ENCODE results near the gene TM4SF5. TPM values are rescaled to one million over a fixed set of nuclear protein-coding genes. Genes with fewer than 3 reads are reported as not detected.

TM4SF5 gene
- total RNA-seq, 1 donor: not detected

DNA sequence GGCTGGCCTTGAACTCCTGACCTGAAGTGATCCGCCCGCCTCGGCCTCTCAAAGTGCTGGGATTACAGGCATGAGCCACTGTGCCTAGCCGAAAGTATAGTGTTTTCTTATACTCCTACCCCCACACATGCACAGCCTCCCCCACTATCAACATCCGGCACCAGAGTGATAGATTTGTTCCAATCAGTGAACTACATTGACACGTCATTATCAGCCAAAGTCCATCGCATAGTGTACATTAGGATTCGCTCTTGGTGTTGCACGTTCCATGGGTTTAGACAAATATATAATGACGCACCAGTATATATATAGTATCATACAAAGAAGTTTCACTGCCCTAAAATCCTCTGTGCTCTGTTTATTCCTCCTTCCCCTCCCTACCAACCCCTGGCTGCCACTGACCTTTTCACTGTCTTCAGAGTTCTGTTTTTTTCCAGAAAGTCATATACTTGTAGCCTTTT lies 11.9 kb upstream of the TM4SF5 start:
- TF ChIP-seq, protein P1, sequence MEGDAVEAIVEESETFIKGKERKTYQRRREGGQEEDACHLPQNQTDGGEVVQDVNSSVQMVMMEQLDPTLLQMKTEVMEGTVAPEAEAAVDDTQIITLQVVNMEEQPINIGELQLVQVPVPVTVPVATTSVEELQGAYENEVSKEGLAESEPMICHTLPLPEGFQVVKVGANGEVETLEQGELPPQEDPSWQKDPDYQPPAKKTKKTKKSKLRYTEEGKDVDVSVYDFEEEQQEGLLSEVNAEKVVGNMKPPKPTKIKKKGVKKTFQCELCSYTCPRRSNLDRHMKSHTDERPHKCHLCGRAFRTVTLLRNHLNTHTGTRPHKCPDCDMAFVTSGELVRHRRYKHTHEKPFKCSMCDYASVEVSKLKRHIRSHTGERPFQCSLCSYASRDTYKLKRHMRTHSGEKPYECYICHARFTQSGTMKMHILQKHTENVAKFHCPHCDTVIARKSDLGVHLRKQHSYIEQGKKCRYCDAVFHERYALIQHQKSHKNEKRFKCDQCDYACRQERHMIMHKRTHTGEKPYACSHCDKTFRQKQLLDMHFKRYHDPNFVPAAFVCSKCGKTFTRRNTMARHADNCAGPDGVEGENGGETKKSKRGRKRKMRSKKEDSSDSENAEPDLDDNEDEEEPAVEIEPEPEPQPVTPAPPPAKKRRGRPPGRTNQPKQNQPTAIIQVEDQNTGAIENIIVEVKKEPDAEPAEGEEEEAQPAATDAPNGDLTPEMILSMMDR (IDR thresholded peaks at IDR 0.05; ENCODE audit: insufficient read depth, low read length): no peak
- H3K4me3 ChIP-seq (ENCODE audit: low read depth, low read length): no peak overlapping the region
- no peak for DNase-seq (ENCODE audit: low read depth)

GRCh38 chr17:4764595-4764994 lies 7.1 kb upstream of the TM4SF5 start:
- H3K4me3 ChIP-seq (ENCODE audit: low read depth, low read length): no peak overlapping the region
- DNase-seq (ENCODE audit: low read depth): no peak
- TF ChIP-seq, protein P1 (IDR thresholded peaks at IDR 0.05; ENCODE audit: insufficient read depth, low read length): no peak

- DNase-seq (ENCODE audit: low read depth): no peak
- no peak overlapping the region for H3K4me3 ChIP-seq (ENCODE audit: low read depth, low read length)
- TF ChIP-seq, protein P1 (IDR thresholded peaks at IDR 0.05; ENCODE audit: insufficient read depth, low read length): no peak
Measured at GRCh38 chr17:4766201-4766600, 5.5 kb upstream of the TM4SF5 start.

DNA sequence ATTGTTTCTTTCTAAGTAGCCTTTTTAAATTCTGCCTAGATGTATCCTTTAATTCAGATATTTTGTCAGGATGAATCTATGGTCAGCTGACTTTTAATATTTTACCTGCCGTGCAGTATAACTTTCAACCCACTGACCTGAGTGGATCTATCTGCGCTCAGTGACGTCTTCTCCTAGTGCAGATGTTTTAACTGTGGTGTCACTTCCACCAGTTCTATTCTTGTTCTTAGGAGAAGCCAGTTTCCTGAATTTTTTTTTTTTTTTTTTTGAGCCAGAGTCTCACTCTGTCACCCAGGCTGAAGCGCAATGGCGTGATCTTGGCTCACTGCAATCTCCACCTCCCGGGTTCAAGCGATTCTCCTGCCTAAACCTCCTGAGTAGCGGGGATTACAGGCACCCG lies 5.0 kb upstream of the TM4SF5 start:
- TF ChIP-seq, protein P1 (IDR thresholded peaks at IDR 0.05; ENCODE audit: insufficient read depth, low read length): no peak
- no peak overlapping the region for H3K4me3 ChIP-seq (ENCODE audit: low read depth, low read length)
- DNase-seq (ENCODE audit: low read depth): no peak

GRCh38 chr17:4768298-4768697 lies 3.4 kb upstream of the TM4SF5 start:
- TF ChIP-seq, protein P1 (IDR thresholded peaks at IDR 0.05; ENCODE audit: insufficient read depth, low read length): no peak
- no peak for DNase-seq (ENCODE audit: low read depth)
- no peak overlapping the region for H3K4me3 ChIP-seq (ENCODE audit: low read depth, low read length)

DNA sequence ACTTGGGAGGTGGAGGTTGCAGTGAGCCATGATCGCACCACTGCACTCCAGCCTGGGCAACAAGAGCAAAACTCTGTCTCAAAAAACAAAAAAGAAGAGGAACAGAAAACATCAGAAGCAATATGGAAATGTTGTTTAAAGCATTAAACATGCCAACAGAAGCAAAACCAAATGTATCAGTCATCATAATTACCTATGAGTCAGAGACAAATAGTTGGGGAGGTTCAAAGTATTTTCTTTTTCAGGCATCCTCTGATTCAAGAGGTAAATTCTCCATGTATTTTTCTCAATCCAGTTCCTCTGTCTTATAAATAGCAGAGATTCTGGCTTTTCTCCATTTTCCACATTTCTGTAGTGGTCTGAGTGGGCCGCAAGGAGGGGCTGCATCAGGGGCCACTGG lies 2.1 kb upstream of the TM4SF5 start:
- no peak for DNase-seq (ENCODE audit: low read depth)
- no peak overlapping the region for H3K4me3 ChIP-seq (ENCODE audit: low read depth, low read length)
- TF ChIP-seq, protein P1 (IDR thresholded peaks at IDR 0.05; ENCODE audit: insufficient read depth, low read length): no peak

DNA sequence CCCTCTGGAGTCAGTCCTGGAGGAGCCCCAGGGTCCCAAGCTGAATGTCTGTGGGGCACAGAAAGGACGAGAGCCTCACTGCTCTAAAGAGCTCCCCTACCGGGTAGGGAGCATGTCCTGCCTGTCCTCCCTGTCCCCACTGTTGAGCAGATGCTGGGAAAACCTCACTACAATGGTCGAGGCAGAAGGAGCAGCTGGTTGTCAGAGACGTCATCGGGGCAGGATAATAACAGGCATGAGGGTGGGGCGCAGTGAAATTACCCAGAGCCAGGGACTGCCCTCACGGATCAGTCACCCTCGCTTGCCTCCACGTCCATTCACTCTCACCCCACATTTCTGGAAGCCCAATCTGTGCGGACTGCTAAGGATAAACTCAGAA lies 538 bp downstream of the TM4SF5 start:
- TF ChIP-seq, protein P1 (IDR thresholded peaks at IDR 0.05; ENCODE audit: insufficient read depth, low read length): no peak
- no peak overlapping the region for H3K4me3 ChIP-seq (ENCODE audit: low read depth, low read length)
- no peak for DNase-seq (ENCODE audit: low read depth)
